Embryonic facial prominence (tissue), 1 donor: ENCODE results near the gene SOAT1.
"Not testable (repeated sequence)": the region's sequence is repeated elsewhere in the genome, so short reads cannot be mapped to it uniquely, and the experiment has no call there.

Experiments
- DNase-seq: peaks from one replicate; pipeline ENCODE4 v3.0.0-alpha.2; 2016; ENCODE audit errors: extremely low spot score

SOAT1 gene

GRCh38 chr1:179353546-179353945 is 59.9 kb downstream of the SOAT1 start:
- DNase-seq = no peak

DNA sequence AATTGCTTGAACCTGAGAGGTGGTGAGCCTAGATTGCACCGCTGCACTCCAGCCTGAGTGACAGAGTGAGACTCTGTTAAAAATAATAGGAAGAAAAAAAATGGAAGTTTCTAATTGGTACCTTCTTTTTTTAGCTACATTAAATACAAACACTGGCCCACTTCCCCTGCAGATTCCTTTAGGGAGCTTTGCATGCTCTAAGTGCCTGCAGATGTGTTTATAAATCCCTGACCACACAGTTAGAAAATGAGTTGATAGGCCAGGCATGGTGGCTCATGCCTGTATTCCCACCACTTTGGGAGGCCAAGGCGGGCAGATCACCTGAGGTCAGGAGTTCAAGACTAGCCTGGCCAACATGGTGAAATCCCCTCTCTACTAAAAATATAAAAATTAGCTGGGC is 68.0 kb downstream of the SOAT1 start:
- DNase-seq = not testable (repeated sequence)

DNA sequence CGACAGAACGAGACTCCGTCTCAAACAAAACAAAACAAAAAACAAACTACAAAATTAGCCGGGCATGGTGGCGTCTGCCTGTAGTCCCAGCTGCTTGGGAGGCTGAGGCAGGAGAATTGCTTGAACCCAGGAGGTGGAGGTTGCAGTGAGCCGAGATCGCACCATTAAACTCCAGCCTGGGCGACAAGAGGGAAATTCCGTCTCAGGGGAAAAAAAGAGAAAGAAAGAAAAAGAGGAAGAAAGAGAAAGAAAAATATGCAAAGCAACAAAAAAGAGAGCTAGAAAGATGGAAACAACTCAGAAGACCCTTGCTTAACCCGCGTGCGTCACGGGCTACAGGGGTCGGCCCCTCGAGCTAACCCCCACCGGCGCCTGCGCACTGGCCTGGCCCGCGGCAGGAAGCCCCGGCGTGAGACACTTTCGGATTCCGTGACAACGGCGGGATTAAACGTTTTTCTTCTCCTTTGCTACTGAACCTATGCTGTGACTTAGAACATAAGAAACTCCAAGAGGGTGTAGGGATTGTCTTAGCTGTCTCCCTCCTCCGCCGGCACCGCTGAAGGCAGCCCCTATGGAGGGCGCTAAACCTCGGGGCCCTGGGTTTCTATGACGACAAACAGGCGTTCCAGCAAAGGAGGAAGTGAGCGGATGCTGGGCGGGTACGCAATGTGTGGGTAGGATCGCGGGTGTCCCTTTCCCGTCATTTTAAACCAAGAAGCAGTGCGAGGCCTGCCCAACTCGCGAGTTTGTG is 71.9 kb downstream of the SOAT1 start, which contains the start of gene AXDND1:
TSS of gene AXDND1 (plus strand) at position 630 of the 751 bp plus-strand sequence. CDS start 539 bp downstream, outside the sequence.
- peak; percentile 74 for DNase-seq

GRCh38 chr1:179366093-179366800 is 72.7 kb downstream of the SOAT1 start:
- DNase-seq = peak; percentile 15

DNA sequence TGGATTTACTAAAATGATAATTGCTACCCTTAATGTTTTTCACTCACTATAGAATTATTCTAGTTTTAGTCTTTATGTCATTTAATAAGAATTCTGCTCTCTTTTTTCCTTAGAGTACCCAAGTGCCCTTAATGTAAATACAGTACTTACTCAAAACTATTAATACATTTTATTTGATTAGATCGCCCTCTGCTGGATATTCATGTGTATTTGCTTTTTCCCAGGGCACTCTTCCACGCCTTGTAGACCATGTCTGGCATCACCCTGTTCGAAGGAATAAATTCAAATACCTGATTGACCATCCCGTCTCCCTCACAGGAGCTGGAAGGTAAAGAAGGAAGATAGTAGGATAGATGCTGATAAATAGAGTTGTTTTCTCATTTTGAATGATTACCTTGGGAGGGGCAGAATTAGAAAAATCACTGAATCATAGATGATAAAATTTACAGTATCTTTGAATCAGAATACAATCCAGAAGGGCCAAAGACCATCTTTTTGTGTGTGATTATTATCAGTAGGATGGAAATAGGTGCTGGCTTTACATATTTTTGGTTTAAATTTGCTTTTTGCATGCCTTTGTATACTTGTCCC is 76.2 kb downstream of the SOAT1 start:
- DNase-seq = peak; percentile 69

GRCh38 chr1:179372160-179372559 is 78.6 kb downstream of the SOAT1 start:
- DNase-seq = no peak

DNA sequence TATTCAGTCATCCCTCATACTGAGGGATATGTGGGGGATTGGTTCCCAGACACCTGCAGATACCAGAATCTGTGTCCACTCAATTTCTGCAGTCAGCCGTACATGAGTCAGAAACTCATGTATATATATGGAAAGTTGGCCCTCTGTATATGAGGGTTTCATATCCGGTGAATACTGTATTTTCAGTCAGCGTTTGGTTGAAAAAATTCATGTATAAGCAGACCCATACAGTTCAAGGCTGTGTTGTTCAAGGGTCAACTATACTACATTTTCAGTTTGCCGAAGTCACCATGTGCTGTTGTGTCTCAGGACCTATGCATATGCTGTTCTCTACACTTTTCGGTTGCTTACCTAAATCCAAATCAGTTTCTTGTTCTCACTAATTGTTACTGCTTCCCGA is 82.6 kb downstream of the SOAT1 start:
- DNase-seq = no peak

- no peak for DNase-seq
These were observed 86.7 kb downstream of the SOAT1 start for GRCh38 chr1:179380299-179380698.

- no peak for DNase-seq
These were observed 90.4 kb downstream of the SOAT1 start for GRCh38 chr1:179384027-179384426.

DNA sequence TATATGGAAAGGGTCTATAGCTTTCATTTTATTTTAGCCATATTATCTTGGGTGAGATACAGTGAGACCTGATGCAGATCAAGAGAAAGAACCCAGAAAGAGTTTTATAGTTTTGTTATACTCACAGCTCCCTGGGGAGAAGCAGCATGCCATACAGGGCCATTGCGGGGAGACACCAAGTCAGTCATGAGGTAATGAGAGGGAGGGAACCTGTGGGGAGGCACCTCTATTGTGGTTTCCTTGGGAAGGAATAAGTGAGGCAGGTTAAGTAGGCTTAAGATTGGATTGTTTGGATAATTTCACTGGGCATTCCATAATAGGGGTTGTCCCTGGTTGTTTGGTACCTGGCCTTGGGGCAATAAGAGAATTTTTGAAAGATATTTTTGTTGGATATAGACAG is 91.9 kb downstream of the SOAT1 start:
- DNase-seq = no peak

DNA sequence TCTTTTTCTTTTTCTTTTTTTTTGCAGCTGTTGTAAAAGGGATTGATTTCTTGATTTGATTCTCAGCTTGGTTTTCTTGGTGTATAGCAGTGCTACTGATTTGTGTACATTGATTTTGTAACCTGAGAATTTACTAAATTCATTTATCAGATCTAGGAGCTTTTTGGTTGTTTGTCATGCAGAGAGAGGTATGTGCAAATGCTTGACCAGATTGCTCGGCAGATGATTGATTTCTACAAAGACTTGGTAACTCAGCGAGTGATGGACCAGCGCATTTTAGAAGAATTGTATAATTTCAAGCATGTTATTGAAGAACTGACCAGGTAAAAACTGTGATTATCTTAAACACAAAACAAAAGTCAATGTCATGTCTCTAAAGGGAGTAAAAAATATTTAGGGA is 100.1 kb downstream of the SOAT1 start:
- DNase-seq = no peak

GRCh38 chr1:179399399-179399798 is 105.8 kb downstream of the SOAT1 start:
- not testable (repeated sequence) for DNase-seq
